NCI-H128 (cell line): ENCODE results near the gene EVA1A.

Source experiments
- DNase-seq: peaks from one replicate; lab custom pipeline; 2025; ENCODE audit not compliant: unreplicated experiment; lab: John Stamatoyannopoulos, UW

The EVA1A gene

GRCh38 chr2:75564026-75564688 lies 3.4 kb upstream of the EVA1A start:
- no peak for DNase-seq

GRCh38 chr2:75563591-75563990 lies 2.9 kb upstream of the EVA1A start:
- DNase-seq = no peak

GRCh38 chr2:75562513-75562864 lies 1.8 kb upstream of the EVA1A start:
- DNase-seq = no peak

GRCh38 chr2:75561566-75562512 lies 1.1 kb upstream of the EVA1A start:
- no peak for DNase-seq

GRCh38 chr2:75560022-75560767 lies 544 bp downstream of the EVA1A start:
- DNase-seq = no peak

GRCh38 chr2:75559680-75560021 lies 1.1 kb downstream of the EVA1A start:
- DNase-seq = no peak

- DNase-seq = no peak
These were observed 1.7 kb downstream of the EVA1A start for GRCh38 chr2:75558786-75559679.

- DNase-seq = no peak
These were observed 2.6 kb downstream of the EVA1A start for GRCh38 chr2:75558136-75558535.

- no peak for DNase-seq
These were observed 3.1 kb downstream of the EVA1A start for GRCh38 chr2:75557474-75558133.

GRCh38 chr2:75556679-75557366 lies 3.9 kb downstream of the EVA1A start:
- DNase-seq = no peak

- no peak for DNase-seq
These were observed 5.0 kb downstream of the EVA1A start for GRCh38 chr2:75555701-75556100.

GRCh38 chr2:75553935-75554531 lies 6.7 kb downstream of the EVA1A start:
- DNase-seq = no peak

GRCh38 chr2:75552222-75552621 lies 8.5 kb downstream of the EVA1A start:
- DNase-seq = no peak

- no peak for DNase-seq
These were observed 9.3 kb downstream of the EVA1A start for GRCh38 chr2:75551434-75551833.

- no peak for DNase-seq
These were observed 11.1 kb downstream of the EVA1A start for GRCh38 chr2:75549401-75550253.

GRCh38 chr2:75548036-75548573 lies 12.6 kb downstream of the EVA1A start:
- no peak for DNase-seq

GRCh38 chr2:75547345-75548035 lies 13.2 kb downstream of the EVA1A start:
- no peak for DNase-seq
